Medulla oblongata (tissue), 1 donor: ENCODE results near the gene PBRM1.
A peak's percentile ranks its signal among the peaks of the same experiment; 100 is the strongest.
"Not testable (repeated sequence)": the region's sequence is repeated elsewhere in the genome, so short reads cannot be mapped to it uniquely, and the experiment has no call there.

Source experiments
- DNase-seq: peaks from one replicate; pipeline ENCODE4 v3.0.0-alpha.2; 2015; ENCODE audit errors: extremely low spot score

PBRM1 gene

DNA sequence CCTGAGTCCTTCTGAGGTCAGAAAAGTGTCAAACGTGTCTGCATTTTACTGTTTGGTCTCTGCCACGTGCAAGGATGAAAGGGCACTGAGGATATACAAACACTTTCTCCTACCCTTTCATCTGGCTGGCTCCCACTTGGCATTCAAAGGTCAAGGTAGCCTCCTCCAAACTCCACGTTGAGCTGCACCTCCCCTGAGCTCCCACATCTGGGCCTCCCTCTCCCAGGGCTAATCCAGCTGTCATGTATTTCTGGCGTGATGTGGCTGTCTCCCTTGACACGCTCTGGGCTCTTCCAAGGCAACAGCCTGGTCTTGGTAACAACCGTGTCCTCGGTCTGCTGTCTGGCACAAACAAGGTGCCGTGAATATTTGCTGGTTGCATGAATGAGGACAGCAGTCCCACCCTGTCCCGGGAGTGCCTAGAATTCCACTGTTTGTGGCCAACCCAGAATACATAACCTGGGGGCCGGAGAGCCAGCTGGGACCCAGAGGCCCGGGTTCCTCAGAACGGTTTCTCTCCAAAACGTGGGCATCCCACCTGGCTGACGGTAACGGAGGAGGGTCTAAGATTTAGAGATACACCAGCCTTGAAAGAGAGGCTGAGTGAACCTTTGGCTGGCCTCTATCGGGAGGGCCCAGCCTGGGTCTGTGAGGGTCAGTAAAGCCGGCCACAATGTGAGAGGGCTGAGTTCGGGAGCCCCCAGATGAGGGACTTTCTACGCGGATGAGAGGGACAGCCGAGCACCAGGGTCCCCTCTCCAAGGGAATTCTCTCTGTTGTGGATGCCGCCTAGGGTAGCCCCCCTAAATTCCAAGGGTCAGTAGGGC is 19.1 kb upstream of the PBRM1 start:
- no peak for DNase-seq

DNA sequence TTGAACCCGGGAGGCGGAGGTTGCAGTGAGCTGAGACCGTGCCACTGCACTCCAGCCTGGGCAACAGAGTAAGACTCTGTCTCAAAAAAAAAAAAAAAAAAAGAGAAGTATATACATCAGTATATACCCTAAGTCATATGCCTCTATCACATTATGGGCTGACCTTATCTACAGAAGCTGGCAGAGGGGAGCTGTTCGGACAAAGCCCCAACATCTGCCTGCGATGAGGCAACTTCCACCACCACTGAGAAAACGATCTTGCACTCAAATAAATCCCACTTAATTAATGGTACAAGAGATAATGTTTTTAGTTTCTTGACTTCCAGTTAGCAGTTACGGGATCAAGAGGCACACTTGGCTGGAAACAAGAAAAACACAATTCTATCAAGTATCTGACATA is 17.6 kb upstream of the PBRM1 start:
- no peak for DNase-seq

- no peak for DNase-seq
These were observed 11.9 kb upstream of the PBRM1 start for GRCh38 chr3:52697632-52697965.

- DNase-seq = no peak
These were observed 11.3 kb upstream of the PBRM1 start for GRCh38 chr3:52696830-52697631.

DNA sequence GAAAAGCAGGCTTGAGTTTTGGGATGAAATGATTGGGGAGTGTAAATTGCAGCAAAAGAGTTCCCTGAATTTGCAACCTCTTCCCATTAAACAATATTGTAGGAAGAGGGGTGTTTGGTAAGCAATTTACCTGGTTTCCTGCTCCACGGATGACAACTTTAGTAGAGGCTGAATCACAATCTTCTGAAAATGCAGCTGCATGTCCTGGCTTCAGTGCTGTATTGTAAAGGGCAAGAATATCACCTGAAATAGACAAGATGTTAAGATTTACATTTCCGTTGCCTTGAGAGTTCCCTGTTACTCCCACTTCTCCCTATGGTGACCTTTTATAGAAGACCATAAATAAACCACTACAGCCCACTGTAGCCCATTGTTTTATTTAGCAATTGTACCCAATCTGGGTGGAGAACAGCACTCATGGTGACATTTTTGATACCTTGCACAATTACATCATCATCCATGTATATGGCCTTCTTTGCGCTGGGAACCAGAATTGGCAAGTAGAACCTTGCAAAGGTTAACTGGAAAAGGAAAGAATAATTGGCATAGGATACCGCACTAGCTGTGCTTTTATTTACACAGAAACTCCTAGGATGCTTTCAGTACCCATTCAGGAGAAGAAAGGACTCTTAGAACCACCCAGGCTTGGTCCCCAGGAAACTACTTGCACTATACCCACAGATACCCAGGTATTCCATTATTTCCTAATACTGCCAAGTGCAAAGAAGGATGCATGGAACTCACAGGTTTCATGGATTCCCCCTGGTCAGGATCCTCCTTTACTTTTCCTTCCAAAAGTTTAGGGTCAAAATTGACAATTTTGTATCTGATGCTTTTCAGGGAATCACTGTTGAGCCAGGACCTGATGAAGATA is 10.3 kb upstream of the PBRM1 start:
- DNase-seq = no peak

- DNase-seq = no peak
These were observed 8.9 kb upstream of the PBRM1 start for GRCh38 chr3:52694528-52695189.

GRCh38 chr3:52693071-52693470 is 7.4 kb upstream of the PBRM1 start:
- no peak for DNase-seq

DNA sequence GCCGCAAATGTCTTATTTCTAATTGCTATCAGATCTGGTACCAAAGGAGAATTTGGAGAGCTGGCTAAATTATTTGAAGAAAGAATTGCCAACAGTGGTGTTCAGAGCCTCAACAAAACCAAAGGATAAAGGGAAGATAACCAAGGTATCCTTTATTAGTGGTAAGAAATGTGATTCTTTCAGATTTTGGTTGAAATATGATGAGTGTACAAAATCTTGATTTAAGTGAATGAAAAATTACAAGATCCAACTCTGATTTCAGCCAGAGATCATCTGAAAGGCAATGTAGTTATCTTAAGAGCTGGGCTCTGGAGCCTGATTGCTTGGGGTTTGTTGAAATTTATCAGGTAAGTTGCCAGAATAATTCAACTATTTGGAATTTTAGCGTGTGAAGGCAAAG is 4.8 kb upstream of the PBRM1 start:
- no peak for DNase-seq

GRCh38 chr3:52689151-52689550 is 3.4 kb upstream of the PBRM1 start:
- no peak for DNase-seq

DNA sequence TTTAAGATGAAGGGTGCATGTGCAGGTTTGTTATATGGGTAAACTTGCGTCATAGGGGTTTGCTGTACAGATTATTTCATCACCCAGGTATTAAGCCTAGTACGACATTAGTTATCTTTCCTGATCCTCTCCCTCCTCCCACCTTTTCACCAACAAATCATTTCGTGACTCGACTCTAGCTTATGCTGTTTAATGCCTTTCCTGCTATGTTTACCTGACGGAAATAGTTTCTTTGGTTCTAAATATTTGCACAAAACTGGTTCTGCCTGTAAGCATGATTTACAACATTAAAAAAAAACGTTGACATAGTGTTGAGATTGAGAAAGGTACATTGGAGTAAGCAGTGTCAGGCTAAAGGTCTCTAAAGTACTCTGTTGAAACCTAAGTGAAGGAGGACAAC is 2.6 kb upstream of the PBRM1 start:
- DNase-seq = no peak

DNA sequence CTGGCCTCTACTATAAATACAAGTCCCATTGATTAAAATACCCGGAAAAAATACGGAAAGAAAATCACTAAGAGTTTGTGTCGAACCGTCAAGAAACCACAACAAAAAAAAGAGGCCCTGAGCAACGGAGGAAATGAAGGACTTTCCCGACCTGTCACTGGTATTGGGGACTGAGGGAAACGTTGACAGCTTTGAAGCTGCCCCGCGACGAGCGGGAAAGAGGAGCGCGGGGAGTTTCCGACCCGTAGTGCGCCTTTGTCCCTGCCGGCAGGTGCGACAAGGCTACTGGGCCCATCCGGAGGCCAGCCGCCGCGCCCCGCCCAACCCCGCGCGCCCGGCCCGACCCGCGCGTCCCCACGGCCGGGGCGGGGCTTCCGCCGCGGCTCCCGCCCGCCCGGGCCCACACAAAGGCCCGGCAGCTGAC is 416 bp downstream of the PBRM1 start:
- peak; percentile 81 for DNase-seq

- no peak for DNase-seq
These were observed 1.5 kb downstream of the PBRM1 start for GRCh38 chr3:52684184-52684583.

GRCh38 chr3:52683611-52684010 is 2.1 kb downstream of the PBRM1 start:
- DNase-seq = no peak

DNA sequence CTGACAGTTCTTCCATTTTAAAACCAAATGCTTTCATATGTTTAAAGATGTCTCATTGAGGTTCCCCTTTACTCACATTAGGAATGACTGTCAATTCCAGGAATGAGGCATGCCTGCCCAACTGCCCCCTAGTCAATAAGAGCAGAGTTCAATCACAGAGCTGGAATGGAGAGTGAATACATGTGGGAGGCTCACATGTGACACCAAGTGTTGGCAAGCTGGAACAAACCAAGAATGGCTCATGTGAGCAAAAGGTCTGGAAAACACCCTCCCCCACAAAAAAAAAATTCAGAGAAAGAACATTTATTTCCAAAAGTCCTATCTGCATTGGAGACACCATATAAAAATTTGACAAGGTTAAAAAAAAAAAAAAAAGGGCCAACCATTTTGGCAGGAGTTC is 3.7 kb downstream of the PBRM1 start:
- DNase-seq = peak; percentile 78

- peak; percentile 43 for DNase-seq
These were observed 4.1 kb downstream of the PBRM1 start for GRCh38 chr3:52681596-52681995.

GRCh38 chr3:52679811-52680210 is 5.9 kb downstream of the PBRM1 start:
- no peak for DNase-seq

DNA sequence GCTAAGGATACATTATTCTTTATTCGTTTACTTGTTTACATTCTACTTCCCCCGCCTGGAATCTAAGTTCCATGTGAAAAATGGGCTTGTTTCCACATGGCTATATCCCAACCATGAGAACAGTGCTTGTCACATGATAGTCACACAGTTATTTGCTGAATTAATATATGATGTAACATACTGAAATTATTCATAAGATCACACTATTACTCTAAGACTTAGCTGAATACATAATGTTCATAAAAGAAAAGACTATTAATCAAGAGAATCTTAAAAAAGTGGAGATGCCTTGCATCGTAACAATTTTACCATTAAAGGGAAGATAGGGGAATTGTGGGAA is 6.5 kb downstream of the PBRM1 start:
- DNase-seq = no peak

DNA sequence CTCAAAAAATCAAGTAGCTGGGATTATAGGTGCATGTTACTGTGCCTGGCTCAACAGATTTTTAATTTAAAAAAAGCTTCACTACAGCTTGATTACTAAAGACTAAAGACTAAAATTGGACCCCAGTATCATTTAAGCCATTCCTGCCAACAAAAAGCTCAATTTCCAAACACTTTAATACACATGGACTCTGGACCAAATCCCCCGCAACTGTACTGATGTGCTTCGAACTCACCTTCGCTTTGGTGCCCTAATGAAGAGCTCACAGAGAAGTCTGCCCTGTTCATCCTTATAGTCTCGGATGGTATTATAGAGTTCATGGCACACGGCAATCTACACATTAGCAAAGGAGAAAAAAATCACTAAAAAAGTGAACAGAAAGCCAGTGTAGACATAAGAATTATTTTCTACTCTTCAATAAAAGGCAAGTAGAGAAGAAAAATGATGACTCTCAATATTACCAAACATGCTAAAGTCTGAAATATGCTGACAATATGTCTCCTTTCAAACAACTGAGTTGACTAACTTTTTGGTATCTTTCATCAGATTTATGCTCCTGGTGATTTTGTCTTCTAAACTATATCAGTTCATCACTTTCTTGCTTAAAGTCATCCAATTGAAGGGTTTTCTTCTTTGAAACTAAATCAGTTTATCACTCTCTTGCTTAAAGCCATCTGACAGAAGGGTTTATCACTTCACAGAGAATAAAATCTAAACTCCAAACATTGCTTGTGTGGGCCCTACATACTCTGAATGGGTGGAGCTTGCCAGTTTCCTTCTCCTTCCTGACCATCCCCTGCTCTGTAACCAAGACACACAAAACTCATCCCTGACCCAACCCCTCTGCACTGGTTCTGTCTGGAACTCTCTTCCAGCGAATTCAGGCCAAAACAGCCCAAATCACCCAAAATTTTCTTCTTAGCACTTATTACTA is 7.2 kb downstream of the PBRM1 start:
- no peak for DNase-seq

GRCh38 chr3:52676201-52676600 is 9.5 kb downstream of the PBRM1 start:
- DNase-seq = not testable (repeated sequence)

- DNase-seq = no peak
These were observed 14.0 kb downstream of the PBRM1 start for GRCh38 chr3:52671676-52672075.
